ENCODE results near the gene CAMK2B.
A peak's percentile ranks its signal among the peaks of the same experiment; 100 is the strongest.

Gene CAMK2B

DNA sequence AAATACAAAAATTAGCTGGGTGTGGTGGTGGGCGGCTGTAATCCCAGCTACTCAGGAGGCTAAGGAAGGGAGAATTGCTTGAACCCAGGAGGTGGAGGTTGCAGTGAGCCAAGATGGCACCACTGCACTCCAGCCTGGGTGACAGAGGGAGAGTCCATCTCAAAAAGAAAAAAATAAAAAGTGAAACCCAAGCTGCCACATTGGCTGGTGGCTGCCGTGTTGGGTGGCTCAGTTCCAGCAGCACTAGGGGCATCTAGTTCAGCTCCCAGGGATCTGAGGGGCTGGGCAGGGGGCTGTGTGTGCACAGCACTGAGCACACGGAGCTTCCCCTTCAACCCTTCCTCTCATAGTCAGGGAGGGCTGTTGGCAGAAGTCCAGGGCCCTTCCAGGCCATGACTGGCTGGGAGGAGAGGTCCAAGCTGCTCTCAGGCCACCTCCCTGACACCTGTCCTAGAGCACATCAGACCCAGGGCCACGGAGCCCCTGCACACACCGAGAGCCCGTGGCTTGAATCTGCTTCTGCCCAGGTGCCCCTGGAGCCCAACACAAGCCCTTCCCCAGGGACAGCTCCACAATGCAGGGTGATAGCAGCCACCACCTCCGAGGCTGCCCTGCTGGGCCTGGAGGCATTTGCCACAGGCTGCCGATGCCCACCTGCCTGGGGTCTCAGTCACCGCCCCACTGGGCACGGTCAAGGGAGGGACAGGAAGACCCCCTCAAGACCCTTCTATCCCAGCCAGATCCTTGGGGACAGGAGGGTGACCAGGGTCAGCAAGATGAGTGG, 77.3 kb downstream of the CAMK2B start:
- DNase-seq, result no peak

GRCh38 chr7:44246396-44247113, 78.8 kb downstream of the CAMK2B start:
- DNase-seq, result no peak

- peak; percentile 41 for DNase-seq
These were observed 81.1 kb downstream of the CAMK2B start for GRCh38 chr7:44244282-44244681.

- no peak for DNase-seq
These were observed 83.3 kb downstream of the CAMK2B start for GRCh38 chr7:44242091-44242490.

DNA sequence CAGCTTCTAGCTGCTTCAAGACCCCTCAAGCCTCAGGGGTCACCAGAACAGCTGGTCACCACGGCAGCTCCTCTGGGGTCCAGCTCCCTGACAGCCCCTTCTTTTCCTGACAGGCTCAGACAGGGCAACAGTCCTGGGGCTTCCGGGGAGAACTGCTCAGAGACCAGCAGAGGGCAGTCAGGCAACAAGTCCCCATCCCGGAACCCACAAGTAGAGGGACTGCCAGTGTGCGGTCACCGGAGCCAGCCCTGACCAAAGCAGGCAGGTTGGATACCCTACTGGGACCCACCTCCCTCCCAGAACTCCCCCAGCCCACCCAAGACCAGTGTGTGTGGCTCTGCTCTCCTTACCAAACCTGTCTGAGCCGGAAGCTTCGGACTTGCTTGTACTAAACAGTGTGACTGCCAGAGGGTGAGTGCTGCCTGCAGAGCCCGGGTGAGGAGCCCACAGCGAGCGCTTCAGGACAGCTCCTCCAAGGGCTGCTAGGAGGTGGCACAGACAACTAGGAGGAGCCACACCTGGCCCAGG, 84.3 kb downstream of the CAMK2B start:
- DNase-seq, result peak; percentile 54

- DNase-seq, result no peak
These were observed 85.0 kb downstream of the CAMK2B start for GRCh38 chr7:44240376-44240775.

DNA sequence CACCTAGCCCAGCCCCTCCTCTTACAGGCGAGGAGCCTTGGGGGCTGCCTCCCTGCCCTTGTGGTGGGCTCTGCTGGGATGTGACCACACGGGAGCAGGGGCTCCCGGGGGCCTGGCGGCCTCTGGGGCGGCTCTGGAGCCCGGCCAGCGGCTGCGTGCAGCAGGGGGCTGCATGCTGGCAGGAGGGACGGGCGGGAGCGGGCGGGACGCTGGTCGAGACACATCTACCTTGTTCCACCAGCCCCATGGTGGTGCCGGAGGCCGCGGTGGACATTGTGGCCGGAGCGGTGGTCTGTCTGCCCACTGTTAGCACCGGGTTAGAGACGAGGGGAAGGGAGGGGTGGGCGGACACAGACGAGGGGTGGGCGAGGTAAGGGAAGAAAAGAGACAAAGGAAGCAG, 86.0 kb downstream of the CAMK2B start:
- no peak for DNase-seq

- no peak for DNase-seq
These were observed 87.2 kb downstream of the CAMK2B start for GRCh38 chr7:44238116-44238695.

DNA sequence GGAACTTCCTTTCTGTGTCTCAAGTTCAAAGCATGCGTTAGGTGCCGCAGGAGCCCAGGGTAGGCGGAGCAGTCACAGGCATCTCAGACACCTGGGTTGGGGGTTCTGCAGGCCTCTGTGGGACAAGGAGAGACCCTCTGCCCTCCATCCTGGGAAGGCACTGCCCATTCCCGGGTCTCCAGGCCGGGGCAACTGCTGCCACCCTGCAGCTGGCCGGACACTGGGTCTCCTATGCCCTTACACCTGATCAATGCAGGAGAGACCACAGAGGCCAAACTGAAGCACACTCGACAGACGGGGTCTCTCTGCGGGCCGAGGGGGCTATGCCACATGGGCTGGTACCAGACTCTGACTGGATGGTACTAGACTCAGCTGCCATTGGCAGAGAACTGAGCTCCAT, 87.7 kb downstream of the CAMK2B start:
- no peak for DNase-seq

GRCh38 chr7:44236333-44236728, 89.1 kb downstream of the CAMK2B start:
- DNase-seq, result no peak

GRCh38 chr7:44235582-44236332, 89.6 kb downstream of the CAMK2B start:
- DNase-seq, result no peak

GRCh38 chr7:44235066-44235465, 90.3 kb downstream of the CAMK2B start:
- DNase-seq, result no peak

GRCh38 chr7:44232901-44233715, 92.3 kb downstream of the CAMK2B start:
- DNase-seq, result no peak

DNA sequence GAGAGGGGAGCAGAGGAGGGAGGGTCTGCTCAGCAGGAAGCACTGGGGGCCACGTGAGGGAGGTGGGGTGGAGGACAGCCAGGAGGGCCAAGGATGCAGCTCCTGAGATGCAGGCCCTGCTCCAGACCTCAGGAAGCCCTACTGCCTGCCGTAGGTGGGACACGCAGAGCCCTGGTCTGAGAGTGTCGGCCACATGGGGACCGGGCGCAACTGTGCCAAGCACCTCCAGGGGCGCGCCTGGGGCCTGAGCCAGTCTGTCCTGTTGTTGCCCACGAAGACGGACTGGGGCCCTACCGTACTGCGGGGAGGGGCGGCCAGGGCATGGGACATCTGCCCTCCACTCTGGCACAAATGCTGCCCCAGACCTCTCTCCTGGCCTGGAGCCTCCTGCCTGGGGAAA, 93.0 kb downstream of the CAMK2B start:
- DNase-seq, result no peak

DNA sequence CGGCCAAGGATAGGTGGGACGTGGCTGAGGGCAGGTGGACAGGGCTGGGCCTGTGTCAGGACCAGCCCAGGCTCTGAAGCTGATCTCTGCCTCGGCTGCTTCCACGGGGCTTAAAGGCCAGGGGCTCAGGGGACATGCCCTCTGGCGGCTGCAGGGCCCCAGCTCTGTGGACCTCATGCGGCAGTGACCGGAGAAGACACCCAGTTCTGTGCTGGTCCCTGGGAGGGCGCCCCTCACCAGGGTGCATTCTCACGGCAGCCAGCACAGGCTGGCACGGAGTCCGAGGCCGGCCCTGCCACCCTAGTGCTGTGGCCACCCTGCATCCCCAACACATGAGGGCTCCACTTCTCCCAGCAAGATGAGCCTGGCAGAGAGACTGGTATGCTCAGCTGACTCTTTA, 94.3 kb downstream of the CAMK2B start:
- no peak for DNase-seq

- no peak for DNase-seq
These were observed 95.1 kb downstream of the CAMK2B start for GRCh38 chr7:44230286-44230685.

DNA sequence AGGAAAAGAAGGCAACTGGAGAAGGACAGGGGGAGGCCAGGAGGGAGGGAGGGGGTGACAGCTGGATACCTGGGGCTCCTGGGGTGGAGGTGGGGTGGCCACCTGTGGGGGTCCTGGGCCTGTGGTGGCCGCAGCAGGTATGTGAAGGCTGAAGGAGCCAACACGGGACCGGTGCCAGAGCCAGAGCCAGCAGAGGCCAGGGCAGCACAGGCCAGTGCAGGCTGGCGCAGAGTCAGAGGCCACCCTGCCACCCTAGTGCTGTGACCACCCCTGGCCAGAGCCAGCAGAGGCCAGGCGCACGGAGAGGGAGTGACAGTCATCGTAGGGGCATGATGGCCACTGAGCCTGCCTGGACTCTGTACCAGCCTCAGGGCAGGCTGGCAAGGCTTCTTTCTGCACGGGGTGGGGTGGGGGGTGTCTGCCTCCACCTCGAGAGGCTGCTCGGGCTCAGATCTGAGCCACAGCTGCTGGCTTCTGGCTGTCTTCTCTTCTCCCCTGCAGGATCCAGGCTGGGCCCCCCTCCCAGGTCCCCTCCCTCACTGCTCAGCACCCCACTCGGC, 95.8 kb downstream of the CAMK2B start:
- no peak for DNase-seq

DNA sequence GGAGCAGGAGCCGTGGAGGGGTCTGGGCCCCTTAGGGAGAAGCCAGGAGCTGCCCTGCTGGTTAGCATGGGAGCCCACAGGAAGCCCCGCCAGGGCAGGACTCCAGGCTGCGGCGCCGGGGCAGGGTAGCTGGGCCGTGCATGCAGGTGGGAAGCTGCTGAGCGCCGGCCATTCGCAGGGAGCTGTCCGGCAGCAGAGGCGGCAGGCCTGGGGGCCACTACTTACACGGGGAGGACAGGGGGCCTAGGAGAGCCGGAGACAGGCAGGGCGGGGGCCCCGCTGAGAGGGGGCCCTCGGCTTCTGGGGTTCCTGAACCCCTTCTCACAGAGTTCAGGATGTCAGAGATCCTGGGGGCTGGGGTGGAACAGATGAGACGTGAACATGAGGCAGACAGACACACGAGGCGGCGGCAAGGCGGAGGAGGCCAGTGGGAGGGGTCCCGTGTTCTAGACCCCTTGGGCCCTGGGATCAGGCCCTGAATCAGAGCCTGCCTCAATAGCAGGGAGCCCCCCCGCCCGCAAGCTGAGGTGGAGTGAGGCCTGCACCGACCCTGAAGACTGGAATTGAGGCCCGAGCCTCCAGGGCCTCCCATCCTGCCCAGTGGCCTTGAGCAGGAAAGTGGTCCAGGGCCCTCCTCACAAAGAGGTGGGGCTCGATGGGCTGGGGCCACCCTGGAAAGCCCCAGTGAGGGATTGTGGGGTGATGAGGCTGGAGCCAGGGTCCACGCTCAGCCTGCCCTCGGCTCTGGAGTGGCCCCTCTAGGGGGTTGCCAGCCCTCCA, 96.6 kb downstream of the CAMK2B start:
- DNase-seq, result no peak

DNA sequence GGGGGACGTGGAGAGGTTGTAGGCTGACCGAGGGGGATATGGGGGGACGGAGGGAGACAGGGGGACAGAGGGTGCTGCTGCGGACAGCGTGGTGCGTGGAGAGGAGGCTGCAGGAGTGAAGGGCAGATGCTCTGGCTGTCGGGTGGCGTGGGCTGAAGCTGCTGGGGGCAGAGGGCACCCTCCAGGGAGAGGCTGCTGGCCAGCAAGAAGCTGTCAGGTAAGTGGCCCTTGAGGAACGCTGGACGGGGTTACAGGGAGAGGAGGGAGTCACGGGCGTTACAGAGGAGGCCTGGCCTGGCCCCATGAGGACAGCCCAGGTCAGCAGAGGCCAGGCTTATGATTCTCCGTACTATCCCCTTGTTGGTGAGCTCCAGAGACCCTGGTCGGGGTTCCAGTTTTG, 97.5 kb downstream of the CAMK2B start:
- no peak for DNase-seq

GRCh38 chr7:44226396-44226753, 99.0 kb downstream of the CAMK2B start:
- DNase-seq, result no peak

Measured in stimulated activated CD4-positive, alpha-beta T cell treated with anti-CD3 and anti-CD28 coated beads, Interleukin-12 subunit alpha, Interleukin-12 subunit beta, amount 100 ng/mL, for 4 hours (primary cell).